CD4-positive, alpha-beta T cell (primary cell): ENCODE results near the gene CIPC. TPM values are rescaled to one million over a fixed set of nuclear protein-coding genes. Genes with fewer than 3 reads are reported as not detected.

Source experiments
- ATAC-seq: fragments of 200-7000 bp; cut with Tn5 transposase; one replicate; pipeline ENCODE4 v1.10.0; 2022; ENCODE audit warnings: mild to moderate bottlenecking; ENCODE audit not compliant: poor library complexity
- CTCF ChIA-PET: fragments of 350-600 bp; sonication (Branson Sonifier 250); formaldehyde crosslinking; loops from one replicate; lab custom pipeline; 2021; ENCODE audit warnings: antibody characterized with exemption, inconsistent platforms; lab: Charles Lee
- POLR2A ChIA-PET: fragments of 350-600 bp; sonication (Branson Sonifier 250); formaldehyde crosslinking; loops from one replicate; lab custom pipeline; 2021; ENCODE audit warnings: antibody characterized with exemption, inconsistent platforms; lab: Charles Lee
- DNase-seq, 14 experiments: peaks; one replicate each; pipeline ENCODE4 v3.0.0-alpha.2; 2013 to 2020; ENCODE audit warnings: mixed read lengths in 2 of 14
- H3K27ac ChIP-seq, 2 donors: one replicate each; pipeline versions ENCODE4 v1.5.1 to v1.7.0; 2013; ENCODE audit warnings: low read length in 2 of 2, low read depth in 1 of 2, mild to moderate bottlenecking in 1 of 2
- H3K27me3 ChIP-seq, 2 experiments: 1 replicate in 1 of 2; 2 replicates in 1 of 2; pipeline versions ENCODE4 v1.6.1 to v1.7.0; 2013; ENCODE audit warnings: low read length in 2 of 2, control low read depth in 1 of 2, mild to moderate bottlenecking in 1 of 2, moderate library complexity in 1 of 2; ENCODE audit not compliant: insufficient read depth in 2 of 2, control insufficient read depth in 1 of 2
- H3K36me3 ChIP-seq: one replicate; pipeline ENCODE4 v1.6.1; 2013; ENCODE audit warnings: low read length, control low read depth; ENCODE audit not compliant: insufficient read depth
- H3K4me1 ChIP-seq: one replicate; pipeline ENCODE4 v1.6.1; 2013; ENCODE audit warnings: low read length, control low read depth; ENCODE audit not compliant: insufficient read depth
- H3K4me3 ChIP-seq: one replicate; pipeline ENCODE4 v1.5.1; 2013; ENCODE audit warnings: mild to moderate bottlenecking, low read length, moderate library complexity
- H3K9me3 ChIP-seq, 2 experiments: 1 replicate in 1 of 2; 2 replicates in 1 of 2; pipeline versions ENCODE4 v1.6.1 to v1.7.0; 2013; ENCODE audit warnings: low read length in 2 of 2, mild to moderate bottlenecking in 2 of 2, control low read depth in 1 of 2, moderate library complexity in 1 of 2; ENCODE audit not compliant: control insufficient read depth in 1 of 2, insufficient read depth in 1 of 2
- H3K27ac Mint-ChIP-seq: one replicate; pipeline ENCODE4 v1.8.0; 2020; ENCODE audit warnings: mixed read lengths
- H3K27me3 Mint-ChIP-seq: one replicate; pipeline ENCODE4 v1.8.0; 2021; ENCODE audit warnings: mixed read lengths
- H3K36me3 Mint-ChIP-seq: one replicate; pipeline ENCODE4 v1.8.0; 2021; ENCODE audit warnings: low read depth, mixed read lengths
- H3K4me1 Mint-ChIP-seq: one replicate; pipeline ENCODE4 v1.8.0; 2021; ENCODE audit warnings: low read depth, mixed read lengths
- H3K4me3 Mint-ChIP-seq: one replicate; pipeline ENCODE4 v1.8.0; 2020; ENCODE audit warnings: mild to moderate bottlenecking, mixed read lengths
- H3K9me3 Mint-ChIP-seq: one replicate; pipeline ENCODE4 v1.8.0; 2020; ENCODE audit warnings: mixed read lengths
- CTCF ChIP-seq: fragments of 200-600 bp; IDR thresholded peaks from one replicate; pipeline ENCODE4 v1.8.0; 2022; ENCODE audit warnings: antibody characterized with exemption, mild to moderate bottlenecking
- intact Hi-C, 2 experiments: fragments of 100-400 bp; cut with DNase I in 1 of 2; cut with micrococcal nuclease in 1 of 2; formaldehyde crosslinking; loops; one replicate each; pipeline versions ENCODE4 v1.15.1 to v1.9.0; 2023 to 2025; cut with DNase I, micrococcal nuclease
- total RNA-seq, 174 experiments: library from RNA in 2 of 174; stranded (reverse) in 2 of 174; gene quantifications; one replicate each; pipeline ENCODE4 v1.2.3 and lab custom pipeline; 2021 to 2026

CIPC gene
- total RNA-seq, 2 experiments from 2014 or later = 8.2 to 10.7 TPM

- Mint-ChIP-seq H3K36me3 (no peaks in the 10 kb centered on the region), H3K4me3 (no peak overlapping the region), H3K9me3 (no peaks in the 10 kb centered on the region), H3K27me3 (peaks cover 96% of the 10 kb centered on the region), H3K27ac (no peak overlapping the region), H3K4me1 (no peaks in the 10 kb centered on the region)
- intact Hi-C loops = no loop called here
- no peak overlapping the region for H3K27ac ChIP-seq
- CTCF ChIA-PET = no interaction called here
- peaks cover 0 to 14% of the 10 kb centered on the region in 2 experiments for H3K9me3 ChIP-seq
- POLR2A ChIA-PET = no interaction called here
- ATAC-seq (no peak), DNase-seq (no peak)
- H3K4me1 ChIP-seq = no peaks in the 10 kb centered on the region
- H3K27me3 ChIP-seq = peaks cover 40 to 63% of the 10 kb centered on the region in 2 experiments
- H3K36me3 ChIP-seq = no peaks in the 10 kb centered on the region
- no peak for TF ChIP-seq CTCF
- no peak overlapping the region for H3K4me3 ChIP-seq
These were observed 33.9 kb downstream of the CIPC start for GRCh38 chr14:77131871-77132486.

DNA sequence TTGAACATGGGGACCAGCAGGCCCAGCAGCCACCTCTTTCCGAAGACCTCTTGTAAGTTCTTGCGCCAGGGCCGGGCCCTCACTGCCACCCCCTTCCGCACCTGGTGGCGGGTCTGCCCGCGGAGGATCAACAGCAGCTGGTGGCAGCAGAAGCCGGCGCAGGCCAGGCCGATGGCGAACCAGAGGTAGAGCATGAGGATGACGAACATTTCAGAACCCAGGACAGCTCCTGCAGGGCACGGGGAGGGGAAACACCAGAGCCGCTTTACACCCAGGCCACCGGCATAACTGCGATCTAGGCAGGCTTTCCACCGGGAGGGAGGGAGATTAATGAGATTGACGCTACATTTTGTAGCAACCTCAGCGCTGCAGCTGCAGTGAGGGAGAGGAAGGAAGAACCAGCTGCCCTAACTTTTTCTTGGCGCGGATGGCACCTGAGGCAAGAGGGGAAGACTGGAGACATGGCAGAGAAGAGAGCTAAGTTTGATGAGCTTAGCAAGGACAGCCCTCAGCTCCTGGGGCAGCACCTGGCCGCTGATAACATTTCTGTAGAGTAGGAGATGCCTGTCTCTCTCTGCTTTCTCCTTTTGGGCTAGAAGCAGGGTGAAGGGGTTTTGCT lies 35.8 kb downstream of the CIPC start:
- Histone ChIP-seq H3K4me3 (no peak overlapping the region), H3K36me3 (no peaks in the 10 kb centered on the region), H3K9me3 (peaks cover 0 to 14% of the 10 kb centered on the region in 2 experiments), H3K27me3 (peaks cover 50 to 58% of the 10 kb centered on the region in 2 experiments), H3K27ac (no peak overlapping the region), H3K4me1 (no peaks in the 10 kb centered on the region)
- ChIA-PET POLR2A (no interaction called here), CTCF (interaction anchor here (1.2 kb wide), 1 partner anchor 10 kb away, joined by 3 read pairs; no protein-coding TSS in a partner anchor)
- no peak for TF ChIP-seq CTCF
- Mint-ChIP-seq H3K4me1 (peaks cover 4% of the 10 kb centered on the region), H3K4me3 (no peak overlapping the region), H3K9me3 (no peaks in the 10 kb centered on the region), H3K27ac (no peak overlapping the region), H3K27me3 (peaks cover 96% of the 10 kb centered on the region), H3K36me3 (no peaks in the 10 kb centered on the region)
- ATAC-seq (peak; percentile 90), DNase-seq (peak; percentile 12 to 77 (median 38))
- intact Hi-C loops = no loop called here

DNA sequence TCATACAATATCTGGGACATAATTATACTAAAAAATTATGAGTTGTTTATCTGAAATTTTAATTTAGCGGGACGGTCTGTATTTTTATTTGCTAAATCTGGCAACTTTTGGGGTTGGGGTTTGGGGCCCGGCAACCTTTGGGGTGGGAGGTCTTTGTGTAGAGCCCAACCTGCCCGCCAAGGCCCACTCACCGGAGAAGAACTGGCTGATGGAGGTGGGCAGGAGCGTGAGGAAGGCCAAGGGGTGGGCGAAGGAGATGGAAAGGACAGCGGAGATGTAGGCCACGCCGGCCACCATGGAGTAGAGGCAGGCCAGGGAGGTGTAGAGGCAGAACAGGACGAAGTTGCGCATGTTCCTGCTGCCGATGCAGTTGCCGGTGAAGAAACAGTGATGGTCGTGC lies 41.0 kb downstream of the CIPC start:
- Histone ChIP-seq H3K27ac (no peak overlapping the region), H3K27me3 (peaks cover 68 to 83% of the 10 kb centered on the region in 2 experiments), H3K4me3 (no peak overlapping the region), H3K4me1 (peaks cover 25% of the 10 kb centered on the region), H3K9me3 (peaks cover 0 to 12% of the 10 kb centered on the region in 2 experiments), H3K36me3 (no peaks in the 10 kb centered on the region)
- H3K27ac Mint-ChIP-seq = no peak overlapping the region
- no peak for TF ChIP-seq CTCF
- H3K36me3 Mint-ChIP-seq = no peaks in the 10 kb centered on the region
- DNase-seq (no peak), ATAC-seq (no peak)
- CTCF ChIA-PET = no interaction called here
- intact Hi-C loops = no loop called here
- POLR2A ChIA-PET = no interaction called here
- peaks cover 28% of the 10 kb centered on the region for H3K4me1 Mint-ChIP-seq
- H3K27me3 Mint-ChIP-seq = peaks cover 88% of the 10 kb centered on the region
- H3K9me3 Mint-ChIP-seq = no peaks in the 10 kb centered on the region
- no peak overlapping the region for H3K4me3 Mint-ChIP-seq
